Liver (tissue), 2 donors: ENCODE measurements around the gene MAP3K10.

Experiments
- CTCF ChIP-seq: fragments of 150-350 bp; IDR thresholded peaks from 2 replicates; pipeline ENCODE4 v1.5.1; 2017; ENCODE audit warnings: improper control_type of control experiment, low read depth, low read length; ENCODE audit not compliant: missing input control
- MAX ChIP-seq: IDR thresholded peaks from 2 replicates; pipeline ENCODE4 v1.6.1; 2016; ENCODE audit warnings: antibody characterized with exemption
- donor health status: healthy.

- TF ChIP-seq CTCF (no peak), MAX (no peak)
These were observed 38.7 kb downstream of the MAP3K10 start for GRCh38 chr19:40229926-40230417.
